Naive thymus-derived CD8-positive, alpha-beta T cell (primary cell): ENCODE data around the gene PPP1R14C. TPM values are rescaled to one million over a fixed set of nuclear protein-coding genes. Genes with fewer than 3 reads are reported as not detected.

ENCODE experiments used
- ATAC-seq, 2 donors: fragments of 150-1000 bp; cut with Tn5 transposase in 1 of 2; sonication (Bioruptor Pico), chemical (Tn5 transposase) in 1 of 2; 1 replicate in 1 of 2; 2 replicates in 1 of 2; pipeline ENCODE4 v1.10.0; 2021; ENCODE audit warnings: mild to moderate bottlenecking in 2 of 2, moderate library complexity in 2 of 2
- POLR2A ChIA-PET: fragments of 350-600 bp; sonication (Branson Sonifier 250); formaldehyde crosslinking; loops from one replicate; lab custom pipeline; 2021; ENCODE audit warnings: antibody characterized with exemption; lab: Charles Lee
- DNase-seq, 10 donors: peaks; one replicate each; pipeline versions ENCODE4 v3.0.0 to v3.0.0-alpha.2; 2020 to 2022
- H3K27ac Mint-ChIP-seq, 10 donors: one replicate each; pipeline ENCODE4 v1.8.0; 2020 to 2022; ENCODE audit warnings: mild to moderate bottlenecking in 10 of 10, mixed read lengths in 10 of 10, moderate library complexity in 4 of 10, inconsistent platforms in 1 of 10
- H3K27me3 Mint-ChIP-seq, 5 donors: one replicate each; pipeline ENCODE4 v1.8.0; 2021 to 2022; ENCODE audit warnings: mixed read lengths in 5 of 5
- H3K36me3 Mint-ChIP-seq, 3 donors: one replicate each; pipeline ENCODE4 v1.8.0; 2020 to 2022; ENCODE audit warnings: mixed read lengths in 3 of 3, mild to moderate bottlenecking in 2 of 3, inconsistent platforms in 1 of 3
- H3K4me1 Mint-ChIP-seq, 4 donors: one replicate each; pipeline ENCODE4 v1.8.0; 2021 to 2022; ENCODE audit warnings: mixed read lengths in 4 of 4
- H3K4me3 Mint-ChIP-seq, 10 donors: one replicate each; pipeline ENCODE4 v1.8.0; 2020 to 2022; ENCODE audit warnings: mild to moderate bottlenecking in 10 of 10, mixed read lengths in 10 of 10, moderate library complexity in 6 of 10, inconsistent platforms in 1 of 10
- H3K9me3 Mint-ChIP-seq, 9 donors: one replicate each; pipeline ENCODE4 v1.8.0; 2020 to 2022; ENCODE audit warnings: mixed read lengths in 9 of 9, mild to moderate bottlenecking in 3 of 9, inconsistent platforms in 1 of 9, moderate library complexity in 1 of 9
- polyA plus RNA-seq, 3 donors: library from polyadenylated mRNA; unstranded; fragments of 300-500 nt; fragmentation: Illumina TruSeq; gene quantifications; one replicate each; pipeline ENCODE4 v1.2.3, GENCODE V29; 2021
- total RNA-seq, 8 experiments: library from RNA in 2 of 8; stranded (reverse) in 2 of 8; gene quantifications; one replicate each; pipeline ENCODE4 v1.2.3 and lab custom pipeline; 2021 to 2026

Gene PPP1R14C, protein sequence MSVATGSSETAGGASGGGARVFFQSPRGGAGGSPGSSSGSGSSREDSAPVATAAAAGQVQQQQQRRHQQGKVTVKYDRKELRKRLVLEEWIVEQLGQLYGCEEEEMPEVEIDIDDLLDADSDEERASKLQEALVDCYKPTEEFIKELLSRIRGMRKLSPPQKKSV
- total RNA-seq (not detected), polyA plus RNA-seq (under 1 TPM in 1 of 3 donors, not detected in 2; 0.24 TPM), total RNA-seq (lab: John Stamatoyannopoulos, UW) (0 to 0.34 (median 0) reads per million in 6 experiments)

GRCh38 chr6:150142670-150143515 is at the start of gene PPP1R14C:
Gene PPP1R14C (plus strand): TSS chr6:150143044. CDS start chr6:150143193, 149 bp downstream.
- Mint-ChIP-seq H3K4me3 (peak within 1 kb of the TSS; percentile 1 to 76 (median 61)), H3K36me3 (no peaks in the 10 kb centered on the region), H3K27me3 (peaks cover 40 to 74% (median 58%) of the 10 kb centered on the region in 5 donors), H3K4me1 (peaks cover 0 to 21% (median 10%) of the 10 kb centered on the region in 4 donors), H3K27ac (no peak within 1 kb of the TSS), H3K9me3 (peaks cover 0 to 1% (median 0%) of the 10 kb centered on the region in 9 donors)
- ATAC-seq, result no peak
- POLR2A ChIA-PET, result no interaction called here
- peak in 1 of 10 donors; percentile 13 for DNase-seq

GRCh38 chr6:150093397-150093796 is 49.4 kb upstream of the PPP1R14C start:
- H3K4me3 Mint-ChIP-seq, result no peak overlapping the region
- no peaks in the 10 kb centered on the region for H3K36me3 Mint-ChIP-seq
- H3K27ac Mint-ChIP-seq, result no peak overlapping the region
- no peak for DNase-seq
- peaks cover 0 to 2% (median under 1%) of the 10 kb centered on the region in 4 donors for H3K4me1 Mint-ChIP-seq
- POLR2A ChIA-PET, result interaction anchor here (0.5 kb wide), 1 partner anchor 261 kb away, joined by 4 read pairs; no protein-coding TSS in a partner anchor
- H3K27me3 Mint-ChIP-seq, result peaks cover 5 to 23% (median 10%) of the 10 kb centered on the region in 5 donors
- no peaks in the 10 kb centered on the region for H3K9me3 Mint-ChIP-seq
- no peak for ATAC-seq

DNA sequence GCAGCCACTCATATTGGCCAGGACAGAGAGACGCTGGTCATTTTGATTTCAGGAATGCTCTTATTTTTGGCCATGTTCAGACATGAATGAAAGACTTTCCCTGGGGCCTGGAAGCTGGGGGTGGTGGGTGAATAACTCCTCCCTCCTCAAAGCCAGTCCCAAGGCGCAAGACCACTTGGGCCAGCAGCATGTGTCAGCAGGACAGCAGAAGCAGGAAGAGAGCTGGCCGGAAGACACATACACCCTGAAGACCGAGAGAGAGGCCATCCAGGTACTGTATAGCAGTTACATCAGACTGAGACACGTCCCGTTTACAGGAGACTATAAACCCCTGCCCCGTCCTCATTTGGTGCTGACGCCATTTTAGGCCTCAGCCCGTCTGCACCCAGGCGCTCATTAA is 44.7 kb upstream of the PPP1R14C start:
- Mint-ChIP-seq H3K27me3 (peaks cover 6 to 24% (median 7%) of the 10 kb centered on the region in 5 donors), H3K36me3 (no peaks in the 10 kb centered on the region), H3K4me3 (no peak overlapping the region), H3K27ac (no peak overlapping the region), H3K4me1 (peaks cover 0 to 2% (median under 1%) of the 10 kb centered on the region in 4 donors), H3K9me3 (no peaks in the 10 kb centered on the region)
- ATAC-seq, result no peak
- DNase-seq, result no peak
- POLR2A ChIA-PET, result no interaction called here

DNA sequence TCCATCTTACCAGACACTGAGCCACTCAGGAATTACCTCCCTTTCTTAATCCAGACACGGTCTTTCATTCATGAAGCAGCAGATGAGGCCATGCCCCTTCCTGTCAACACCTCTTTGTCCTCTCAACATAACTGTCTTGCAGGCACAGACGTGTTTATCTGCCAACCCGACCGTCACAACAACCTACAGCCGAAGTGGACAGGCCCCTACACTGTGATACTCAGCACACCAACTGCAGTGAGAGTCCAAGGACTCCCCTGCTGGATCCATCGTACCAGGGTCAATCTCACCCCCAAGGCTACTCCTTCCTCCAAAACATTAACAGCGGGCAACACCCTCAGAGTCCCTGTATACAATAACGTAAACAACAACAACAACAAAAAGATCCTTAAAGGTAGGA is 43.3 kb upstream of the PPP1R14C start:
- Mint-ChIP-seq H3K27ac (no peak overlapping the region), H3K4me3 (no peak overlapping the region), H3K9me3 (no peaks in the 10 kb centered on the region), H3K27me3 (peaks cover 4 to 22% (median 7%) of the 10 kb centered on the region in 5 donors), H3K36me3 (no peaks in the 10 kb centered on the region), H3K4me1 (peaks cover 0 to 2% (median under 1%) of the 10 kb centered on the region in 4 donors)
- POLR2A ChIA-PET, result no interaction called here
- no peak for ATAC-seq
- no peak for DNase-seq

GRCh38 chr6:150099953-150100352 is 42.9 kb upstream of the PPP1R14C start:
- DNase-seq, result no peak
- H3K9me3 Mint-ChIP-seq, result no peaks in the 10 kb centered on the region
- peaks cover 2 to 18% (median 6%) of the 10 kb centered on the region in 5 donors for H3K27me3 Mint-ChIP-seq
- no peak overlapping the region for H3K4me3 Mint-ChIP-seq
- no peaks in the 10 kb centered on the region for H3K36me3 Mint-ChIP-seq
- POLR2A ChIA-PET, result no interaction called here
- ATAC-seq, result no peak
- no peaks in the 10 kb centered on the region for H3K4me1 Mint-ChIP-seq
- no peak overlapping the region for H3K27ac Mint-ChIP-seq

- H3K27ac Mint-ChIP-seq, result peak overlapping the region in 1 of 10 donors; percentile 64
- no peaks in the 10 kb centered on the region for H3K4me1 Mint-ChIP-seq
- H3K4me3 Mint-ChIP-seq, result no peak overlapping the region
- no peaks in the 10 kb centered on the region for H3K9me3 Mint-ChIP-seq
- POLR2A ChIA-PET, result no interaction called here
- no peaks in the 10 kb centered on the region for H3K36me3 Mint-ChIP-seq
- ATAC-seq (no peak), DNase-seq (no peak)
- H3K27me3 Mint-ChIP-seq, result peaks cover 0 to 10% (median 2%) of the 10 kb centered on the region in 5 donors
Measured at GRCh38 chr6:150100745-150101144, 42.1 kb upstream of the PPP1R14C start.

DNA sequence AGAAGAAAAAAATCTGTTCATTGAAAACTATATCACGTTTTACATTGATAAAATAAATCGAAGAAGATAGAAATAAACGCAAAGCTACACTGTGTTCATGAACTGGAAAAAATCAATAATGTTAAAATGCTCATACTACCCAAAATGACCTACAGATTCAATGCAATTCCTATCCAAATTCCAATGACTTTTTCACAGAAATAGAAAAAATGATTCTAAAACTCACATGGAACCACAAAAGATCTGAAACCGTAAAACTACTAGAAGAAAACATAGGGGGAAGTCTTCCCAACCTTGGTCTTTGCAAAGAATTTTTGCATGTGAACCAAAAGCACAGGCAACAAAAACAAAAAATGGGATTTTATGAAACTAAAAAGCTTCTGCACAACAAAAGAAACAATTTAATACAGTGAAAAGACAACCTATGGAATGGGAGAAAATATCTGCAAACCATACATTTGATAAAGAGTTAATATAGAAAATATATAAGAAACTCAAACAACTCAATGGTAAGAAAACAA is 40.0 kb upstream of the PPP1R14C start:
- Mint-ChIP-seq H3K27me3 (peaks cover 0 to 7% (median 2%) of the 10 kb centered on the region in 5 donors), H3K4me1 (no peaks in the 10 kb centered on the region), H3K36me3 (no peaks in the 10 kb centered on the region), H3K9me3 (no peaks in the 10 kb centered on the region), H3K4me3 (no peak overlapping the region), H3K27ac (no peak overlapping the region)
- POLR2A ChIA-PET, result no interaction called here
- DNase-seq (no peak), ATAC-seq (no peak)

DNA sequence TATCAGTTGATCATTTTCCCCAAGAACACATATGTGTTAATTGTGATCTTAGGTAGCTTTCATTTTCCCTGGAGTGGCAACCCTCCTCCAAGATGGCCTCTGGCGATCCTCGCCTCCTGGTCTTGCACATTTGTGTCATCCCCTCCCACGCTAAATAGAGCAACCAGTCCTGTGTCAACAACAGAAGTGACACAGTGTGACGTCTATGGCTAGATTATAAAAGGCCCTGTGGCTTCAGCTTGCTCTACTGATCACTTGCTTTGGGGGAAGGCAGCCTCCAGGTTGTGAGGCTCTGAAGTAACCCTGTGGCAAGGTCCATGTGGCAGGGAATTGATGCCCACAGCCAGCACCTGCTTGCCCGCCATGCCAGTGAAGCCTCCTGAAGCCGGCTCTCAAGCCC is 30.6 kb upstream of the PPP1R14C start:
- Mint-ChIP-seq H3K27ac (no peak overlapping the region), H3K4me1 (no peaks in the 10 kb centered on the region), H3K36me3 (no peaks in the 10 kb centered on the region), H3K9me3 (peaks cover 0 to 2% (median 0%) of the 10 kb centered on the region in 9 donors), H3K4me3 (no peak overlapping the region), H3K27me3 (peaks cover 4 to 8% (median 5%) of the 10 kb centered on the region in 5 donors)
- ATAC-seq (no peak), DNase-seq (no peak)
- POLR2A ChIA-PET, result no interaction called here

GRCh38 chr6:150115769-150116168 is 27.1 kb upstream of the PPP1R14C start:
- peaks cover 3 to 15% (median 9%) of the 10 kb centered on the region in 4 donors for H3K4me1 Mint-ChIP-seq
- no peak overlapping the region for H3K27ac Mint-ChIP-seq
- peaks cover 2 to 8% (median 5%) of the 10 kb centered on the region in 5 donors for H3K27me3 Mint-ChIP-seq
- H3K9me3 Mint-ChIP-seq, result peaks cover 0 to 2% (median 0%) of the 10 kb centered on the region in 9 donors
- POLR2A ChIA-PET, result no interaction called here
- ATAC-seq (no peak), DNase-seq (no peak)
- H3K4me3 Mint-ChIP-seq, result no peak overlapping the region
- H3K36me3 Mint-ChIP-seq, result no peaks in the 10 kb centered on the region

DNA sequence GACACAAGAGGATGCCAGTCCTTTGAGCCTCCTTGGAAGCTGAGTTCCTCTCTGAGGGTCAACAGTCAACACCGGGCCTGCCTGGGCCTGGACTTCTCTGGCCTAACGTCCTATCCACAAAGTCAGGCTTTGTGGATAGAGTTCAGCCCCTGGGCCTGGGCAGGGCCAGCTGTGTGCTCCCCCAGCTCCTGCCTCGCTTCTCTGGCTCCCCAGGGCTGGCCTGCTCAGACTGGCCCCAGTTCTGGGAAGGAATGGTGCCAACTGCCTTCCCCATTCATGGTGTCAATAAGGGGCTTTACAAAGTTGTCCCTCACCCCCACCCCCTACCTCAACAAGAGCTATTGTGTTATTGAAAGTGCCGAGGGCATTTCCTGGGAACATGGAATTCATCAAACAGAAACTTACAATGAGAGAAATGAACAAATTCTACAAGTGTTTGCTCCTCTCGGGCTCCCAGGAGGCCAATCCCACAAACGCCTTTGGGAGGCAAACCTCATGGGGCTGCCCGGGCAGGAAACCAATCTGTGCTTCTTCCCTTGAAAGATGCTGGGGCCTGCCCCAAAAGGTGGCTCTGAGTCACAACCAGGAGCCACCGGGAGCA is 26.5 kb upstream of the PPP1R14C start:
- H3K36me3 Mint-ChIP-seq, result no peaks in the 10 kb centered on the region
- peaks cover 2 to 8% (median 5%) of the 10 kb centered on the region in 5 donors for H3K27me3 Mint-ChIP-seq
- H3K4me3 Mint-ChIP-seq, result no peak overlapping the region
- POLR2A ChIA-PET, result no interaction called here
- ATAC-seq, result no peak
- peaks cover 0 to 2% (median 0%) of the 10 kb centered on the region in 9 donors for H3K9me3 Mint-ChIP-seq
- no peak overlapping the region for H3K27ac Mint-ChIP-seq
- peaks cover 3 to 15% (median 9%) of the 10 kb centered on the region in 4 donors for H3K4me1 Mint-ChIP-seq
- DNase-seq, result no peak

- Mint-ChIP-seq H3K27me3 (peaks cover under 1 to 8% (median 1%) of the 10 kb centered on the region in 5 donors), H3K9me3 (peaks cover 0 to 2% (median 0%) of the 10 kb centered on the region in 9 donors), H3K4me1 (peaks cover 3 to 15% (median 9%) of the 10 kb centered on the region in 4 donors), H3K27ac (no peak overlapping the region), H3K4me3 (no peak overlapping the region), H3K36me3 (no peaks in the 10 kb centered on the region)
- ATAC-seq, result no peak
- POLR2A ChIA-PET, result no interaction called here
- no peak for DNase-seq
Measured at GRCh38 chr6:150118203-150118602, 24.6 kb upstream of the PPP1R14C start.

DNA sequence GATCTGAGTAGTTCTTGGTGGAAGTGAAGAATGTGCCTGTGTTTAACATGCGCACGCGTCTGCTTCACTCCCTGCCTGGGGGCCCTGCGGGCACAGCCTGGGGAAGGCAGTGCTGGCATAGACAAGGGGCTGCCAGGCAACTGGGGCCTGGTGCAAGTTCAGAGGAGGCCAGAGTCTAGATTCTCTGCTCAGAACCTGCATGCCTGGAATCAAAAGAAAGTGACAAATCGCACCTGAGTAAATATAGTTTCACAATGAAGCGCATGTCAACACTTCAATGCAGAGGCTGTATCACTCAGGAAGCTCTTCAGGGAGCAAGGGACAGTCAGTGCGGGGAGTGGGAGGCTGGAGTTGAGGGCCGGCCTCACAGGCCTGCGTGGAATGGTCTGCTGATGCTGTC is 24.2 kb upstream of the PPP1R14C start:
- Mint-ChIP-seq H3K36me3 (no peaks in the 10 kb centered on the region), H3K9me3 (peaks cover 0 to 2% (median 0%) of the 10 kb centered on the region in 9 donors), H3K4me1 (peaks cover 4 to 15% (median 9%) of the 10 kb centered on the region in 4 donors), H3K27ac (no peak overlapping the region), H3K27me3 (peaks cover 0 to 10% (median 4%) of the 10 kb centered on the region in 5 donors), H3K4me3 (no peak overlapping the region)
- POLR2A ChIA-PET, result no interaction called here
- DNase-seq, result no peak
- ATAC-seq, result no peak
